GM12873 (cell line): ENCODE data around the gene CRMP1.

Experiments used
- CTCF ChIP-seq: IDR thresholded peaks from 2 replicates; pipeline ENCODE4 v1.5.1; 2012; ENCODE audit warnings: low read depth, mild to moderate bottlenecking, moderate library complexity, low read length, control low read depth; ENCODE audit not compliant: insufficient read depth; ENCODE audit errors: missing control alignments

The CRMP1 gene

DNA sequence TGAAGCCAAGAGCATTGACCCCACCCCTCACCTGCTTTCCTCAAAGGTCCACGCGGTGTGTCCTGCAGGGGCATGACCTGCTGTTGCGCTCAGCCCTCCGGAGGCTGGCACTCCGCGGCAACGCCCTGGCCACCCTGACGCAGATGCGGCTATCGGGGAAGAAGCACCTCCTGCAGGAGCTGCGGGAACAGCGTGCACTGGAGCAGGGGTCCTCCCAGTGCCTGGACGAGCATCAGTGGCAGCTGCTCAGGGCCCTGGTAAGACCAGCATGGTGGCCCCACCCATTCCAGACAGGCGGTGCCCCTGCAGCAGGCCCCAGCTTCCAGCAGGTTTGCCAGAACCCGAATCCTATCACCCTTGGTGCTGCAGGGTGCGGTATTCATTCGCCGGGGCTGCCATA is 95.9 kb downstream of the CRMP1 start:
- no peak for TF ChIP-seq CTCF

- no peak for TF ChIP-seq CTCF
These were observed 97.3 kb downstream of the CRMP1 start for GRCh38 chr4:5795580-5795979.

DNA sequence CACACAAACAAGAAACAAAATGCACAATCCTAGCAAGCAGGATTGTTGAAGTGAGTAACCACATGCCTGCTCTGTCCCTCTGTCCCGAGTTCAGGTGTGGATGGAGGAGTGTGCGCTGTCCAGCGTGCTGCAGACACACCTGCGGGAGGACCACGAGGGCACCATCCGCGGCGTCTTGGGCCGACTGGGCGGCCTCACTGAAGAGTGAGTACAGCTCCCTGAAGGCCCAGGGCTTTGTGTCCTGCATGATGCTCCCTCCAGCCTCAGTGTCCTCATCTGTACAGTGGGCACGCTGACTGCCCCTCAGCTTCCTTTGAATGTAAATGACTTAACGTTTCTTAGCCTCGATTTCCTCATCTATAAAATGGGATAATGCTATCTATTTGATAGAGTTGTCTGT is 99.4 kb downstream of the CRMP1 start:
- TF ChIP-seq CTCF, result no peak

DNA sequence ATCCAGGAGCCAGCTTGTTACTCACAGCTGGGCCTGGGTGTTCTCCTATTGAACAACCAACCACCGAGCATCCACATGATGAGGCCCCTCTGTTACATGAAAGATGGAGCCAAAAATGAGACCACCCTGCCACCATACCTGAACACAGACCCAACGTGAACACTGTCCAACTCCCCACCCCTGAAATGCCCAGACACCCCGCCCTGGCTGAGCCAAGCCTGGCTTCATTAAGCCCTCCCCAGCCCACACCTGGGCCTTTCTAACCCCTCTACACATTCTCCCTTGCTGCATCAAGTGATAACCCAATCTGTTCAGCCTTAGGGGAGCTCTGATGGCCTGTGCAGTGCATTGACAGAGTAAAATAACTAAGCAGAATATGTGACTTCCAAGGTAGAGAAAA is 101.2 kb downstream of the CRMP1 start:
- TF ChIP-seq CTCF, result no peak

DNA sequence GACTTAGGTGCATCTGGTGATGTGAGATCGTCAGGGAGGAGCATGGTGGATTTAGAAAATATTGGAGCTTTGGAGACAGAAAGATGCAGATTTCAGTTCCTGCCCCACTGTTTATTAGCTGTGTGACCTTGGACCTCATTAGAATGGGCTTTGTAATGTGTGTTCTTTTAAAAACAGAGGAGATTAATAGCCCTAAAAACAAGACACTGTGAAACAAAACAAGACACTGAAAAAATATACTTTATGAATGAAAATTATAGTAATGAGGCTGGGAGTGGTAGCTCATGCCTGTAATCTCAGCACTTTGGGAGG is 102.4 kb downstream of the CRMP1 start:
- TF ChIP-seq CTCF, result no peak

- TF ChIP-seq CTCF, result no peak
These were observed 103.7 kb downstream of the CRMP1 start for GRCh38 chr4:5789141-5789540.

GRCh38 chr4:5788144-5788543 is 104.7 kb downstream of the CRMP1 start:
- TF ChIP-seq CTCF, result no peak

DNA sequence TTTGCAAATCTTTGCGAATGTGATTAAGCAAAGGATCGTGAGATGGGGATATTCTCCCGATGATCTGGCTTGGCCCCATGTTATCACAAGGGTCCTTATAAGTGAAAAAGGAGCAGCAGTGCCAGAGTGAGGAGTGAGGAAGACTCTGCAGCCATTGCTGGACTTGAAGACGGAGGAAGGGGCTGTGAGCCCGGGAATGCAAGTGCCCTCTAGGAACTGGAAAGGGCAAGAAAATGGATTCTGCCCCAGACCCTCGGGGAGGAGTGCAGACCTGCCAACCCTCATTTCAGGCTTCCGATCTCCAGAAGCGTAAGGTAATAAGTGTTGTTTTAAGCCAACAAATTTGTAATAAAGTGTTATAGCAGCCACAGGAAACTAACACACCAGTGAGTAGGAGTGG is 105.6 kb downstream of the CRMP1 start:
- TF ChIP-seq CTCF, result no peak
